ENCODE results near the gene SLC22A5.

Gene SLC22A5

DNA sequence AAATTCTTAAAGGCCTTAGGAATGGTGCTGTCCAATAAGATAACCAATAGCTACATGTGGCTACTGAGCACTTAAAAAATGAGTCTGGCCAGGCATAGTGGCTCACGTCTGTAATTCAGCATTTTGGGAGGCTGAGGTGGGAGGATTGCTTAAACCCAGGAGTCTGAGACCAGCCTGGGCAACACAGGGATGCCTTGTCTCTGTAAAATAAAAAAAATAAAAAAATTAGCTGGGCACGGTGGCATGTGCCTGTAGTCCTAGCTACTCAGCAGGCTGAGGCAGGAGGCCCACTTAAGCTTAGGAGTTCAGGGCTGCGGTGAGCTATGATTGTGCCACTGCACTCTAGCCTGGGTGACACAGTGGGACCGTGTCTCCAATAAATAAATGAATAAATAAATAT, 1.3 kb upstream of the SLC22A5 start:
- DNase-seq: no peak

- DNase-seq: no peak
Observed at GRCh38 chr5:132369007-132369473, 470 bp upstream of the SLC22A5 start.

GRCh38 chr5:132370181-132370970, 866 bp downstream of the SLC22A5 start:
- DNase-seq: no peak

DNA sequence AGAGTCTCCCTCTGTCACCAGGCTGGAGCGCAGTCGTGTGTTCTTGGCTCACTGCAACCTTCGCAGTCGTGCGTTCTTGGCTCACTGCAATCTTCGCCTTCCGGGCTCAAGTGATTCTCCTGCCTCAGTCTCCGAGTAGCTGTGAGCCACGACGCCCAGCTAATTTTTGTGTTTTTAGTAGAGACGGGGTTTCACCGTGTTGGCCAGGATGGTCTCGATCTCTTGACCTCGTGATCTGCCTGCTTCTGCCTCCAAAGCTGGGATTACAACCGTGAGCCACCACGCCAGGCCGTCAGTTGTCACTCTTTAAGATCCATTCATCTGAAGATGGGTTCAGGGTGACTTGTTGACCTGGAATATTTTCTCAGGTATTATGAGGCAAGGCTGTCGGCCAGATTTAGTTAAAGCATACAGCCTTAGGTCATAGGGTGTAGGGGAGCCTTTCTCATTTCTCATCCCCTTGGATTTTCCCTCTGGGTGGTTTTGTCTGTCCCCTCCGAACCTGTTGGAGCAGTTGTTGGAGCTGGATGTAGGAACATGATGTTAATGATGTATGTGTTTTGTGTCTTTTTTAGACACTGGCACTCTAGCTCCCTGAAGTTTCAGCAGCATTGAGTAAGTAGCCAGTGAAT, 1.6 kb downstream of the SLC22A5 start:
- DNase-seq: no peak

GRCh38 chr5:132371603-132371994, 2.1 kb downstream of the SLC22A5 start:
- no peak for DNase-seq

DNA sequence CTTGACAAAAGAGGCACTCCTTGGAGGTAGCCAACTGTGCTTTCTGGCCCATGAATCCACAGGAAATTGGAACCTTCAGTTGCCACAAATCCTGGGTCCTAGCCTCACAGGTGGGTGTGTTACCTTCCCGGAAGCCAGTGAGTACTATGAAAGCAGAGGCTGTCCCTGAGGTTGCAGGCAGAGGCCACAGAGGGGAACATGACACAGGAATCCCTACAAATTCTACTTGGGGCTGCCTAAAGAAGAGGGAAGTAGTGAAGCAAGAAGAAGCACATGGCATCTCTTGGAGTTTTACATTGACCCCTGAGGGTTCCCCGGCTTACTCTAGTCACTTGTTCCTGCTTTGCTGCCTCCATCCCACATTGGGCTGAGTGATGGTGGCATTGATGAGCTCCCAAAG, 2.6 kb downstream of the SLC22A5 start:
- DNase-seq: no peak

GRCh38 chr5:132372542-132372941, 3.0 kb downstream of the SLC22A5 start:
- DNase-seq: no peak

GRCh38 chr5:132375957-132376356, 6.4 kb downstream of the SLC22A5 start:
- no peak for DNase-seq

DNA sequence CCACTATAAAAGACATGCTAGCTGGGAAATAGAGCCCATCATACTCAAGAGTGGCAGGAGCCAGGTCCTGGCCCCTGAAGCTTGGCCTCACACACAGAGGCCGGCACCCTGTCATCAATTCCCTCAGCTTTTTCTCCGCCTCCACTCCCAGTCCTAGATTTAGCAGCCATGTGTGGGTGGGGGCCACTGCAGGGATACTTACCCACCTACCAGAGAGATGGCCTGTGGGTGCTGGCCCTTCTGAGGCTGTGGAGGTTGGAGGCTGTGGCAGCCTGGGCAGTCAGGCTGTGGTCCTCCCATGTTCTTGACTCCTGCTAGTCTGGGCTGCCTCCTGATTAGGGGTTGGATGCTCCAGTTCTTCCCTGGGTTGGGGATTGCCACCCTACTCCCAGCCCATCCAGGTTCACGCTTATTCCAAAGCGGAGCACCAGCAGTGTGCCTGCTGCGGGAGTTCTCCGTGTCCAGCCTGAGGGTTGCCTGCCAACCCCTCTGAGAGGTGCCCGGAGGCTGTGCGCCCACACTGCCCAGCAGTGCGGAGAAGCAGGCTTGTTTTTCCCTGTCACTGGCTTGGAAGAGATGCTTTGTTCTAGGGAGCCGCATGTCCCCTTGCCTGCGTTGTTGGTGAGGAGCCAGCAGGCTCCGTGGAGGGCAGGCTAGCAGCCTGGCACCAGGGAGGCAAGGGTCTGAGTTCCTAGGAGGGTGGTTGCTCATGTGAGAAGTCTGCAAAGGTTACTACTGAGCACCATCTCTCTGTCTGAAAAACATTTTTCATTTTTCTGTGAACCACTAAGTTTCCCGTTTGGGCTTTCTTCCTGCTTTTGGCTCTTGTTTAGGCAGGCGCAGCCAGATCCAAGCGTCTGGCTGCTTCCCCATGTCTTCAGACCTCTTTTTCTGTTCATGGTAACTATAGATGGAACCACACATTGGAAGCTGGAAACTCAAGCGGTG, 7.5 kb downstream of the SLC22A5 start:
- no peak for DNase-seq

DNA sequence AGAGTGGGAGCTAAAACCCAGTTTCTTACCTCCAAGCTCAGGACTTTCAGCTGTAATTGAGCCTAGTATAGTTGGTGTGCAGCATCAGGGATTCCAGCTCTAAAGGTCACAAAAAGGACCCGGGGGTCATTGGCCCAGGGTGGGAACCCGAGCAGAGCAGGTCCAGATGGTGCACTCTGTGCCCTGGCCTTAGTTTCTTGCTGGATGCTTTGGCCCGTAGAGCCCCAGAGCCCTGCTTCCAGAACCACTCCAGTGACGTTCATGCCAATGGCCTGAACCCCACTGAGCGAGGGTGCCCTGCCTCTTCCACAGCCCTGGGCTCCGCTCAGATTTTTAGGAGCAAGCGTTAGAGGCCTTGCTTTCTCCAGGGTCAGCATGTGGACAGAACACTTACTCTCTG, 8.2 kb downstream of the SLC22A5 start:
- no peak for DNase-seq

DNA sequence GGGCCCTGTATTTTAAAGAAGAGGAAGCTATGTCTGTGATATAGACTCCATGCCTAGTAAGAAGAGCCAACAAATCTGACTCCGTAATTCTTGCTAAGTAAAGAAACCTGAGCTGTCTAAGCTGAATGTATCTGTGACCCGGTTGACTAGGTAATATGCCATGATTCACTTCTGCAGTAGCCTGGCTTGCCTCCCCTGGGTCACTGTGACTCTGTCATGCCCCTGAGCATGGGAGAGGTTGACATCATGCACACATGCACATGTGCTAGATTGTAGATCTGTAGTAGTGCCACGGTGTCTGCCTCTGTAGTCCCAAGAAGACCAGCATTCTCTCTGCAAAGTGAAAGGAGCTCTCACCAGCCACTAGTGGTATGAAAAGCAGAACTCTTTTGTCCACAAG, 9.1 kb downstream of the SLC22A5 start:
- no peak for DNase-seq

- no peak for DNase-seq
Observed at GRCh38 chr5:132380047-132380446, 10.5 kb downstream of the SLC22A5 start.

DNA sequence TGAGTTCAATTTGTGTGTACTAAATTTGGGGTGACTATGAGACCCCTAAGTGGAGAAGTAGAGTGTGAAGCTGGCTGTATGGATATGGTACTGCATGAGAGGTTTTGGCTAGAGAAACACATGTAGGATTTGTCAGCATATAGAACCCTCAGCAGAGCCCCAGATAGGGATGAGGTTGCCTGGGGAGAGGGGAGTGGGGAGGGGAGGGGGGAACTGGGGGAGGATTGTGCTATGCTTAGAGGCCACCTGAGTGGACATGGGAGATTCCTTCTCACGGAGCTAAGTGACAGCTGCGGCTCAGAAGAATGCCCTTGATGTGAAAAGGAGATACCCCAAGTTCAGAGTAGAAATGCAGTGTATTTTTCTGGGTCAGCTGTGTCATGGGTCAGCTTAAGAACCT, 11.2 kb downstream of the SLC22A5 start:
- no peak for DNase-seq

DNA sequence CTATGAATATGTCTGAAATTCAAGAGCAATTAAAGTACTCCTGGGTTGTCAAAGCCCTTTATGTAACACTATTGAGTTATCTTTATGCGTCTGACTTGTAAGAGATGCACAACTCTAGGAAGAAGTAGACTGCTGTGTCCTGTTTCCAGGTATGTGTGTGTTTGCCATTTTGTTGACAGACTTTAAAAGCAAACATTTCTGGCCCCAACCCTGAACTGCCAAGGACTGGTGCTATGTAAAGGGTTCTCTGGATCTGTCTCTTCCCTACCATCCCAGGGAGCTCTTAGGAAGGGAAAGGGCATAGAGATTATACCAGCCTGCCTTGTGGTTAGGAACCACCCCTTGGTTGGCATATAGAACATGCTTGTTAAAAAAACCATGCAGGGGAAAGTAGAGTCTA, 12.1 kb downstream of the SLC22A5 start:
- no peak for DNase-seq

DNA sequence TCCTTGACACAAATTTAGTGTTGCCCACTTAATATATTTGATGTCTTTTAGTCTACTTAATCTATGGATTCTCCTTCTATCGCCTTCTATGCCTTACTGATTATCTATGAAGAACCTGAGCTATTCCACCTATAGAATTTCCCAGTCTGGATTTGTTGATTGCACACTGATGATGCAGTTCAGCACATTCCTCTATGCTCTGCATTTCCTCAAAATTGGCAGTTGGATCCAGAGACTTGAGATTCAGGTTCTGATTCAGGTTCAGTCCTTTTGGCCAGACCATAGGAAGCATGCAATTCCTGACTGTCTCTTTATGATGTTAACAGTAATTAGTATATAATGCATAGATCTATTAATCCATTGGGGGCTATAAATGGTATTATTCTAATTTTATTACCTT, 13.8 kb downstream of the SLC22A5 start:
- DNase-seq: no peak

GRCh38 chr5:132383984-132384383, 14.5 kb downstream of the SLC22A5 start:
- no peak for DNase-seq

DNA sequence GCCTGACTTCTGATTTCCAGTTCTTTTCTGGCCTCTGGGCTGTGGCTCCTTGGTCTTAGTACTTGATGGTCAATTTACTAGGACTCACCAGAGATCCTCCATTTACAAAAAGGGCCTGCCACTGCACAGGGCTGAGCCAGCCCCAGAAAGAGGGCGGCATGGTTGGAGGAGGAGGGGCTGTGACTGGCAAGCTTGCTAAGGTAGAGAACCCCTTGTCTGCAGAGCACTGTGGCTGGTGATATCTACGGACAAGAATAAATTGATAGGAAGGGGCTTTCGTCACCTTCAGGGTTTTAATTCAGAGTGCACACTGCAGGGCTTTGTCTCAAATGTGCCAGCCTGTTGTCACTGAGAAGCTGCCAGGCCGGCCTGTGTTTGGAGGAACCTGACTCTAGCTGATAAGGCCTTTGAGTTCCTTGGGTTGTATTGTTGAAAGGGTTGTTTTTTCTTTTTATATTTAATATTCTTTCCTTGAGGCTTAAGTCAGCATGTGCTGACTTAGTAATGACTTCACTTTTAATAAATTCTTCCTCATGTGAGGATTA, 15.1 kb downstream of the SLC22A5 start:
- no peak for DNase-seq

DNA sequence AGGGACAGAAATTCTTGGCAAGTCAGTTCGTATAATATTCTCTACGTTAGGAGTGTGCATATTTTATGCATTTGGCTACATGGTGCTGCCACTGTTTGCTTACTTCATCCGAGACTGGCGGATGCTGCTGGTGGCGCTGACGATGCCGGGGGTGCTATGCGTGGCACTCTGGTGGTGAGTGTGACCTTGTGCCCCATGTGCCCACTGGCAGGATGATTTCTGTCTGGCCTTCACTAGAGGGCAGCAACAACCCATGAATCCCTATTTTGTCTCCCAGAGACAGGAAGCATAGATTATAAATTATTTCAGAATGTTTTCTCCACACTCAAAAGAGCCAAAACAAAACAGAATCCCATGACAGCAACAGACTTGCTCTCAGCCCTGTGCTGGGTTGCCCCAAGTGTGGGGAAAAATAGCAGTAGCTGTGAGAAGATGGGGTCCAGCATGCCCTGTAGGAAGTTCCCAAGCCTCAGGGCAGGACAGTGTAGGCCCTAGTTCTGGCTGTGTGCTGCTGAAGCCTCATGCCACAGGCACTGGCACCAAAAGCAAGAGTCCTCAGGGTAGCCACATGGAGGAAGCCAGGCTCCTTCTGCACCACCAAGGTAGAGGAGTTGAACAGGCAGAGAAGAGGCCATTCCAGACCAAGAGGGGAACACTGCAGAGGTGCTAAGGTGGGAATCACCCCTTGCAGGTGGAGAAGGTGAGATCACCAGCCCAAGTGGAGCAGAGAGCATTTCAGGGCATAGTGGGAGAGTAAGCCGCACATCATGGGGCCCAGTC, 16.0 kb downstream of the SLC22A5 start:
- peak in 1 of 2 experiments; percentile 0 for DNase-seq

DNA sequence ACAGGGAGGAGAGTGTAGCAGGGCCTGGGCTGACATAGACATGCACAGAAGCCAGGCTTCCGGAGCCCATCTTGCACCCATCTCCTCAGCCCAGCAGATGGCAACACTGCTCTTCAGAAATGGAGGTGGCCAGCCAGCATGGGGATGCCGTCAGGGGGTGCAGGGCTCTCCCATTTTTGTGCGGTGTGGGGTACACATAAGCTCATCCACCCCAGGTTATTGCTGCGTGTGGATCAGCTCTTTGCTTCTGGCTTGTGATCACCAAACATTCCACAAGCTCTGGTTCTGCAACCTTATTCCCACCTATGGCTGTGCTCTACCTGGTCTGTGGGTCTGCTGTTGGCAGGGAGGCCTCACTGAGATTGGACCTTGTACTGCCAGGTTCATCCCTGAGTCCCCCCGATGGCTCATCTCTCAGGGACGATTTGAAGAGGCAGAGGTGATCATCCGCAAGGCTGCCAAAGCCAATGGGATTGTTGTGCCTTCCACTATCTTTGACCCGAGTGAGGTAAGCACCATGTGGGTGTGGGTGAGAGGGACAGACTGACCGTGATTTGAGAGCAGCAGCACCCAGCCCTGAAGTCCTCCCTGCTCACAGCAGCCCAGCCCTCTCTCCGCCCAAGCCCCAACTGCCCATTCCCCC, 17.3 kb downstream of the SLC22A5 start:
- DNase-seq: peak in 1 of 2 experiments; percentile 10

DNA sequence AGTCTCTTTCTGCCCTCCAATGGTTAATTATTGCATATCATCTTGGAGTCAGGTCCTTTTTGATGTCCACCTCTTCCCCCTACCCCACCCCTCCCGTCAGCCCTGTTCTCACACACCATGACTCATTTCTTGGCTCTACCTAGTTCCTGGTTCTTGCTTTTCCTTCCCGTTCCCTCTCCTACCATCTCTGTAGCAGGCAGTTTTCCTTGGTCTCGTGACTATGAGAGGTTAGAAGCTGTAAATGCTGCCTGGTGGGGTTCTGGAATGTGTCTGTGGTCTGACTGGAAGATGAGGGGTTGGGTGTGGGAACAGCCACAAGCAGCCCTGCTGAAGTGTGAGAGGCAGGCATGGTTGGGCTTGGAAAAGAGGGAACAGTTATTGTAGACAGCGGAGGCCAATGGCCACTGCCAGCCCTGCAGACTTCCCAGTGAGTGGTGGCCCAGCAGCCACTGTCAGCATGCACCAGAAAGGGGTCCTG, 18.2 kb downstream of the SLC22A5 start:
- DNase-seq: no peak

DNA sequence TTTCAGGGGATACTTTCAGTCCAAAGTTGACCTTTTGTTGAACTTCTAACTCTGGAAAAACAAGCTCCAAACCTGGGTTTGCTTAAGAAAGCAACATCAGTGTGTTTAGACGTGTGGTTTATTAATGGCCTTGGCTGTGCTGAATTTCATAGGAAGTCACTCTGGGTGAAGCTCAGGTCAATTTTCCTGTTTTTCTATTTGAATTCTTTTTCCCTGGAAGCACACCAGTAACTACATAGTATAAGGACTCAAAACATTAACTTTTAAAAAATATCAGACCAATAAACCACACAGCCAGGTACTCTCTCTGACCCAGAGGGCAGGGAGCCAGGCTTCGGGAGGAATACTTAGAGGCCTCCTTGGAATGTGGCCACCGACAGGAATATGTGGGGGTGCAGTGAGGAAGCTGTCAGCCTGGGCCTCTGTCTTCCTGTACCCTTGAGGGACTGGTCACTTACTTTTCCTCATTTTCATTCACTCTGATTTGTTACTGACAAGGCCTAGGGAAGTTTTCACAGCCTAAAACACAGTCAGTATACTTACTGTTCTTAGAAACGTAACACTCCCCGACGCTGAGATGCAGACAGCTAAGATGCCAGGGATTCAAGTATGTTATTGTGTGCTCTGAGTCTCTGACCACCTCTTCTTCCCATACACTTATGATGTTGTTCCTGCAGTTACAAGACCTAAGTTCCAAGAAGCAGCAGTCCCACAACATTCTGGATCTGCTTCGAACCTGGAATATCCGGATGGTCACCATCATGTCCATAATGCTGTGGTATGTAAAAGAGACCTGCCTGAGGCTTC, 18.9 kb downstream of the SLC22A5 start:
- DNase-seq: no peak

Data from NCI-H1930 (cell line).